ENCODE results near the gene GPR132. TPM values are rescaled to one million over a fixed set of nuclear protein-coding genes. Genes with fewer than 3 reads are reported as not detected.

Gene GPR132
- total and polyA plus RNA-seq, 2 donors from 2014 or later = 0.17 to 4.2 TPM

DNA sequence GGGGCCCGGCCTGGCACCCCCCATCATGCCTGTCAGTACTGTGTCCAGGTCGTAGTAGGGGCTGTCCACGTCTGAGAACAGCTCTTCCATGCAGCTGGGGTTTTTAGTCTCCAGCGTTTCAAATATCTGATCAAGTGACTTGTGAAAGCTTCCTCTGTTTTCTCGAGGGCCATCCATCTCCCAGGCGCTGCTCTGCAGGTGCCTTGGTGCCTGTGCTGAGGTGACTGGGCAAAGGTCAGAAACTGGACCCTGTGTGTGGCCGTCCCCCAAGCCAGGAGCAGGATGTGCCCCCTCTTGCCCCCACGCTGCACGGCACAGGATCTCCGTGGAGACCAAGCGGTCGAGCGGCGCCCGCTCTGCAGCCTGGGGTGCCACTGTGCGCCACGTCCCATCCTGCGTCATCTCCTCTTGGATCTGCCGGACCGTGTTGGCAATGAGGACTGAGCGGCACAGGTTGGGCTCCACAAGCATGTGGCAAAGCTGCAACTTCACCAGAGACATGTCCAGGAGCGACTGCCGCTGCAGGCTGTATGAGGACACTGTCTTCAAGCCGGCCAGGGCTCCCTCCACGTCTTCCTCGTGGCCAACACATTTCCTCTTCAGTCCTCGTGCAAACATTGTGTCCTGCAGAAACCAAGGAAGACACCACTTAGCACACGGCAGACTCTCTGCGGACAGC lies 53.8 kb downstream of the GPR132 start:
- FAIRE-seq (no peak), DNase-seq (no peak)
- intact Hi-C loops (cut with DNase I) = no loop called here
- Histone ChIP-seq H3K4me1 (ENCODE audit: control insufficient read depth in 2 of 3, insufficient read depth in 2 of 3, low read depth in 1 of 3, low read length in 3 of 3) (peaks cover 0 to 4% (median 0%) of the 10 kb centered on the region in 3 donors), H3K27ac (ENCODE audit: low read depth in 2 of 2, low read length in 2 of 2) (no peak overlapping the region), H3K9me3 (ENCODE audit: control insufficient read depth in 2 of 3, insufficient read depth in 1 of 3, low read length in 3 of 3) (no peaks in the 10 kb centered on the region), H3K27me3 (ENCODE audit: control insufficient read depth, insufficient read depth, low read length) (no peaks in the 10 kb centered on the region), H3K36me3 (ENCODE audit: control insufficient read depth in 2 of 3, insufficient read depth in 3 of 3, low read length in 3 of 3) (no peaks in the 10 kb centered on the region), H3K4me3 (ENCODE audit: low read length in 3 of 3) (no peak overlapping the region), H3K9ac (ENCODE audit: low read length in 3 of 3) (no peak overlapping the region)
- TF ChIP-seq, protein P1, sequence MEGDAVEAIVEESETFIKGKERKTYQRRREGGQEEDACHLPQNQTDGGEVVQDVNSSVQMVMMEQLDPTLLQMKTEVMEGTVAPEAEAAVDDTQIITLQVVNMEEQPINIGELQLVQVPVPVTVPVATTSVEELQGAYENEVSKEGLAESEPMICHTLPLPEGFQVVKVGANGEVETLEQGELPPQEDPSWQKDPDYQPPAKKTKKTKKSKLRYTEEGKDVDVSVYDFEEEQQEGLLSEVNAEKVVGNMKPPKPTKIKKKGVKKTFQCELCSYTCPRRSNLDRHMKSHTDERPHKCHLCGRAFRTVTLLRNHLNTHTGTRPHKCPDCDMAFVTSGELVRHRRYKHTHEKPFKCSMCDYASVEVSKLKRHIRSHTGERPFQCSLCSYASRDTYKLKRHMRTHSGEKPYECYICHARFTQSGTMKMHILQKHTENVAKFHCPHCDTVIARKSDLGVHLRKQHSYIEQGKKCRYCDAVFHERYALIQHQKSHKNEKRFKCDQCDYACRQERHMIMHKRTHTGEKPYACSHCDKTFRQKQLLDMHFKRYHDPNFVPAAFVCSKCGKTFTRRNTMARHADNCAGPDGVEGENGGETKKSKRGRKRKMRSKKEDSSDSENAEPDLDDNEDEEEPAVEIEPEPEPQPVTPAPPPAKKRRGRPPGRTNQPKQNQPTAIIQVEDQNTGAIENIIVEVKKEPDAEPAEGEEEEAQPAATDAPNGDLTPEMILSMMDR (IDR thresholded peaks at IDR 0.05; ENCODE audit: borderline replicate concordance, extremely low read depth, insufficient read depth) = no peak

DNA sequence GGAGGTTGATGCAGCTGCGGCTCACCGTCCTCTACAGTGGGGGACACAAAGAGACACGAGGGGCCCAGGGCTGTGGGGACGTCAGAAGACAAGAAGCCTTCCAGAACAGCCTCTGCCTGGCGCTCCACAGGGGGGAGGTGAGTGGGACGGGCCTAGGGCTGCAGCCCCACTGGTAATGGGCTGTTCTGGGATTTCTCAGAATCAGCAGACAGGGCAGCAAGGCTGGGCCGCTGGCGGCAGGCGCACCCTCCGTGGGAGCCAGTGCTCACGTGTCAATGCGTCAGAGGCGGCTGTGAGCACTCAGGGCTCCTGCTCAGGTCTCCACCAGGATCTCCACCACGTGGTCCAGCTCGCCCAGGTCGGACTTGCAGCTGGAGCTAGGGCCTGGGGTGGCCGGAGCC lies 54.3 kb downstream of the GPR132 start:
- Histone ChIP-seq H3K4me1 (ENCODE audit: control insufficient read depth in 2 of 3, insufficient read depth in 2 of 3, low read depth in 1 of 3, low read length in 3 of 3) (peaks cover 0 to 4% (median 0%) of the 10 kb centered on the region in 3 donors), H3K27ac (ENCODE audit: low read depth in 2 of 2, low read length in 2 of 2) (no peak overlapping the region), H3K36me3 (ENCODE audit: control insufficient read depth in 2 of 3, insufficient read depth in 3 of 3, low read length in 3 of 3) (no peaks in the 10 kb centered on the region), H3K9me3 (ENCODE audit: control insufficient read depth in 2 of 3, insufficient read depth in 1 of 3, low read length in 3 of 3) (no peaks in the 10 kb centered on the region), H3K4me3 (ENCODE audit: low read length in 3 of 3) (no peak overlapping the region), H3K9ac (ENCODE audit: low read length in 3 of 3) (no peak overlapping the region), H3K27me3 (ENCODE audit: control insufficient read depth, insufficient read depth, low read length) (no peaks in the 10 kb centered on the region)
- intact Hi-C loops (cut with DNase I) = no loop called here
- DNase-seq = no peak
- TF ChIP-seq, protein P1 (IDR thresholded peaks at IDR 0.05; ENCODE audit: borderline replicate concordance, extremely low read depth, insufficient read depth) = no peak
- FAIRE-seq = no peak

DNA sequence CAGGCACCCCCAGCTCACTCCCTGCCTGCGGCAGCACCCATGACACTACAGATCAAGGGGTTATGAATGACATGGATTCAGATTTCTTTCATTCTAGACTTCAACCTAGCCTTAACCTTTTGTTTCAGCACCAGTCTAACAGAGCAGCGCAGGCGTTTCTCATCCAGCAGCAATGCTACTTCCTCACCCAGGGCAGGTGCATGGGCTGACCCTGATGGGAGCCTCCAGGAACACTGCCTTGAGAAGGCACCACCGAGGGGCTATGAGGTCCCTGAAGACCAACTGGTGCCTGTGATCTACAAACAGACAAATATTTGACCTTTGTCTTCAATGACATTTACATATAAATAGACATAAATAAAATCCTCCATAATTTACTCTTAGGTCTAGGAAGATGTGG lies 55.1 kb downstream of the GPR132 start:
- intact Hi-C loops (cut with DNase I) = no loop called here
- Histone ChIP-seq H3K4me3 (ENCODE audit: low read length in 3 of 3) (no peak overlapping the region), H3K9ac (ENCODE audit: low read length in 3 of 3) (no peak overlapping the region), H3K9me3 (ENCODE audit: control insufficient read depth in 2 of 3, insufficient read depth in 1 of 3, low read length in 3 of 3) (no peaks in the 10 kb centered on the region), H3K27ac (ENCODE audit: low read depth in 2 of 2, low read length in 2 of 2) (no peak overlapping the region), H3K36me3 (ENCODE audit: control insufficient read depth in 2 of 3, insufficient read depth in 3 of 3, low read length in 3 of 3) (no peaks in the 10 kb centered on the region), H3K4me1 (ENCODE audit: control insufficient read depth in 2 of 3, insufficient read depth in 2 of 3, low read depth in 1 of 3, low read length in 3 of 3) (peaks cover 0 to 4% (median 0%) of the 10 kb centered on the region in 3 donors), H3K27me3 (ENCODE audit: control insufficient read depth, insufficient read depth, low read length) (no peaks in the 10 kb centered on the region)
- no peak for DNase-seq
- TF ChIP-seq, protein P1 (IDR thresholded peaks at IDR 0.05; ENCODE audit: borderline replicate concordance, extremely low read depth, insufficient read depth) = no peak
- FAIRE-seq = no peak
